HG03108 (cell line): ENCODE measurements around the gene RIMS4.
"Not testable (repeated sequence)": the region's sequence is repeated elsewhere in the genome, so short reads cannot be mapped to it uniquely, and the experiment has no call there.

Source experiments
- ATAC-seq: cut with Tn5 transposase; IDR thresholded peaks from one replicate; pipeline ENCODE4 v1.9.1; 2021; ENCODE audit warnings: moderate library complexity; ENCODE audit not compliant: unreplicated experiment

Gene RIMS4

GRCh38 chr20:44830995-44831394 is 20.6 kb upstream of the RIMS4 start:
- no peak for ATAC-seq

GRCh38 chr20:44830523-44830922 is 20.2 kb upstream of the RIMS4 start:
- ATAC-seq, result no peak

DNA sequence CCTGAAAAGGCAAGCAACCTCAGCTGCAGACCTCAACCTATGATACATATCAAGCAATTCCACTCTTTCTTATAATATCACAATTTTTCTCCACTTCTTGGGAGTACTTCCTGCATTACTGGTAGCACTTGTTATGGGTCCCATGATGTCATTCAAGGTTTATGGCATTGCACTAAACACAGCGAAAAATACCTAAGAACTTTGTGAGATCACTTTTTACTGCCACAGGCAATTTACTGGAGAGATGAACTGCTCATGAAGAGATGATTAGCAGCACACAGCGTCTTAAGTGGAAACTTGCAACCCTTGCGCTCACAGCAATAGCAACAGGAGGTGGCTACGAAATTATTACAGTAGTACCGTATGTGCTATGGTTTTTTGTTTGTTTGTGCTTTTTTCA is 19.3 kb upstream of the RIMS4 start:
- no peak for ATAC-seq

GRCh38 chr20:44828640-44829039 is 18.3 kb upstream of the RIMS4 start:
- no peak for ATAC-seq

DNA sequence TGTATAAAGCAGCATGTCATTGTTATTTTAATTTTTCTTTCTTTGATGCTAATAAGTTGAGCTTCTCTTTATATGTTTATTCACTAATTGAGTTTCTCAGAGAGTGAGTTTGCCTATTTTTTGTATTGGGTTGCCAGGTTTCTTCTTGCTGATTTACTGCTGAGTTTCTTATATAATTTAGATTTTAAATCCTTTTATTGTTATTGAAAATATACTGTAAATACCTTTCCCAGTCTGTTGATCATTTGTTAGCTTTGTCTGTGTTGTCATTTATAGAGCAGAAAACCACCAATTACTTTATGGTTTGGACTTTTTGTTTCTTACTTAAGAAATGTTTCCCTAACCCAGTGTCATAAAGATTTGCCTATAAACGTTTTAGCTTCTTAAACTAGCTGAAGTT is 17.1 kb upstream of the RIMS4 start:
- ATAC-seq, result no peak

- not testable (repeated sequence) for ATAC-seq
These were observed 11.2 kb upstream of the RIMS4 start for GRCh38 chr20:44821576-44821975.

DNA sequence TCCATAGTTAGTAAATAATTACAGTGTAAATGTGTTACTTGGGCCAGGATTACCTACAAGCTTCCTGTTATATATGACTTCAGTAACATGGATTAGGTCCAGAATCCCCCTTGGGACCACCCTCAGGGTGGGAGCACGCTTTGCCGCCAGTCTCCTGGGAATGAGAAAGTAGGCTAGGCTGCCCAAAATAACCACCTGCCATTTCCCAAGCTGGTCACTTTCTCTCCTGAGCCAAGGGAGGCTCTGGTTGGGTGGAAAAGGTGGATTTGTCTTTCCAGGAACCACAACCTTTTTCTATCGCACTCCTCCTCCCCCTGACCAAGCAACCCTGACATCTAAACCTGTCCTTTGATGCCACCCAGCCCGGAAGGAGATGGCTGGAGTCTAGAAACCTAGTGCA is 9.6 kb upstream of the RIMS4 start:
- ATAC-seq, result no peak

DNA sequence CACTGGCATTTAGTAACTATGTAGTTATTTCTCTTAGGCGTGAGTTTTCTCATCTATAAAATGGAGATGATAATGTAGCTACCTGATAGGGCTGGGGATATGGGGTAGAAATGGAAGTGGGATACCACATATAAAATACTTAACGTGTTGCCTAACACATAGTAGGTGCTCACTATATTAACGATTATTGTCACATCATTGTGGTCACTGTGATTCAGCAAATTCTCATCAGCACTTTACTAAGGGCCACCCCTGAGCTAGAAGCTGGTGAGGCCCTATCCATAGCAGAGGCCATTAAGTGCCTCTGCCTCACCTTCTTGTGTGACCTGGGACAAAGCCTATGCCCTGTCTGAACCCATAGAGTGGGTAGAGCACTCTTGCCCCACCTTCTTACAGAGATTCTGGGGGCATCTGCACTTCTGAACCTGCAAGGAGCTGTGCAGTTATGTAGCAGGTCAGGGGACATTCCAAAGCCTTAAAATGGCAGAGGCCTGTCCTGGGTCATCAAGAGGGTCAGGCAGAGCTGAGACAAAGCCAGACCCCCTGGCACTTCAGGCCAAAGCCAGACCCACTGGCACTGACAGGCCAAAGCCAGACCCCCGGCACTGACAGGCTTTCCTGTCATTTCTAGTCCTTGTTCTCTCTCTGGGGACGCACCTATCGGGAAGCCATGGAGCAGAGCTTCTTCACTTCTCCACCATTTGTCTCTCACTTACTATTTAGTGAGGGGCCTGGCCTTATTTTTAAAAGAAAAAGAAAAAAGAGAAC is 7.0 kb upstream of the RIMS4 start:
- no peak for ATAC-seq

GRCh38 chr20:44814937-44815336 is 4.6 kb upstream of the RIMS4 start:
- no peak for ATAC-seq

GRCh38 chr20:44811150-44811685 is 872 bp upstream of the RIMS4 start:
- ATAC-seq, result no peak

- ATAC-seq, result no peak
These were observed 320 bp downstream of the RIMS4 start for GRCh38 chr20:44810061-44810390.

DNA sequence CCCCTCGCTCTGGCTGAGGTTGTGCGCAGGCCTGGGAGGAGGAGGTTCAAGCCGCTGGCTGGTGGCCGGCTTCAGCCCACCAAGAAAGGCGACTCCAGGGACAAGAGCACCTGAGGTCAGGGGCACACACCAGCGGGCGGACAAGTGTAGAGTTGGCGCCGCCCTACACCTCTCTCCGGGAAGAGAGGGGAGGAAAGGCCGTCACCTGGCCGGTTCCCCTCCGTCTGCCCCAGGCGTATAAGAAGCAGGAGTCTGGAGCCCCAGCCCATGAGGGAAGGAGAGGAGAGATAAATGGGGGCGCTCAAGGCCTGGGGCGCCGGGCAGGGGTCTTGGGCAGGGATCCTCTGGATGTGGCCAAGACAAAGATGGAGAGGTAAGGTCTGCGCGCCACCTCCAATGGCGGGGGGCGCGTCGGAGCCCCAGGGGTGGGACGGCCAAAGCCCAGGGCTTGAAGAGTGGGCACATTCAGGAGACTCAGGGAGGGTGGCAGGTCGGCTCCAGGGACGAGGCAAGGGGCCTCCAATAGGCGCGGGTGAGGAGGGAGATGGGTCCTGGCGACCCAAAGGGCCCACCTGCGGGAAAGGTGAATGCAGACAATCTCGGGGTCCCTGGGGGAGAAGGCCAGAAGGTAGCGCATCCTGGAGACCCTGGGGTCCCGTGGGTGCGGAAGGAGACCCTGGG is 826 bp downstream of the RIMS4 start:
- ATAC-seq, result no peak

- ATAC-seq, result no peak
These were observed 2.7 kb downstream of the RIMS4 start for GRCh38 chr20:44807684-44808056.

- no peak for ATAC-seq
These were observed 3.2 kb downstream of the RIMS4 start for GRCh38 chr20:44807051-44807683.

DNA sequence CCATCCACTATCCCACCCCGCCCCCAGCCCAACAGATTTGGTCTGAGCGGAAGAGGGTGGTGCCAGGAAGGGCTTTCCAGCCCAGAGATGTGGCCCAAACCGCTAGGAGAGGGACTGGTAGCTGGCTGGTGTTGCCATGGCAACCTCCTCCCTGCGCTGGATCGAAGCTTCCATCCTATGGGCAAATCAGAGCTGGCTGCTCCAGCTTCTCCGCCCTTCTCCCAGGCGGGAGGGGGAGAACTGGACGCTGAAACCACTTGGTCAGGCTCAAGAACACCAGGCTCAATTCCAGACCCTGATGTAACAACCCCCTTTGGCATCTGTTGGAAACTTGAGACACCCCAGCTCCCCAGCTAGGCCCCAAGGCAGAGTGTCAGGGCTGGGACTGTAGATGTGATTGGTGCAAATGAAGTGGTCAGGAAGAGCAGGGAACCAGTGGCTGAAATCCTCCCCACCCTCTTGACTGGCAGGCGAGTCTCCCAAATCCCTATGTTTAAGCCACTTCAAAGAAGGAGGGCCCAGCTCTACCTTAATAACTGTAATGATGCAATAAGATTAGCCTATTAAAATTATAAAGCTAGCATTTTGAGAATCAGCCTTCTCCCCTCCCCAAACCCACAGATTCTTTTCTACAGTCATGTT is 4.2 kb downstream of the RIMS4 start:
- ATAC-seq, result no peak

- no peak for ATAC-seq
These were observed 4.9 kb downstream of the RIMS4 start for GRCh38 chr20:44805335-44805978.

GRCh38 chr20:44803383-44803941 is 6.9 kb downstream of the RIMS4 start:
- no peak for ATAC-seq

DNA sequence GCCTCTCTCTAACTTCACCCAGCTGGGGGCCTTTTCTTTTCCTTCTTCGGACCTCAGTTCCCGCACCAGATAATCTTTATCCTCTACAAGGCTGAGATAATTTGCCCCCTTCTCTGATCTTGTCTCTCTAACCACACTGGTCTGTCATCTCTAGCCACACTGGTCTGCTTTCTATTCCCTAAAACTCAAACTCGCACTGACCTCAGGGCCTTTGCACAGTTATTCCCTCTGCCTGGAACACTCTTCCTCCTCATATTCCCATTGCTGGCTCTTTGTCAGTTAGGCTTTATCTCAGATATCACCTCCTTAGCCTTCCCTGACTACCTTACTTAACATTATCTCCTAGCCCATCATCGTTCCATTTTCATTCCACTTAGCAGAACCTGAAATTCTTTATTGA is 7.6 kb downstream of the RIMS4 start:
- ATAC-seq, result no peak

DNA sequence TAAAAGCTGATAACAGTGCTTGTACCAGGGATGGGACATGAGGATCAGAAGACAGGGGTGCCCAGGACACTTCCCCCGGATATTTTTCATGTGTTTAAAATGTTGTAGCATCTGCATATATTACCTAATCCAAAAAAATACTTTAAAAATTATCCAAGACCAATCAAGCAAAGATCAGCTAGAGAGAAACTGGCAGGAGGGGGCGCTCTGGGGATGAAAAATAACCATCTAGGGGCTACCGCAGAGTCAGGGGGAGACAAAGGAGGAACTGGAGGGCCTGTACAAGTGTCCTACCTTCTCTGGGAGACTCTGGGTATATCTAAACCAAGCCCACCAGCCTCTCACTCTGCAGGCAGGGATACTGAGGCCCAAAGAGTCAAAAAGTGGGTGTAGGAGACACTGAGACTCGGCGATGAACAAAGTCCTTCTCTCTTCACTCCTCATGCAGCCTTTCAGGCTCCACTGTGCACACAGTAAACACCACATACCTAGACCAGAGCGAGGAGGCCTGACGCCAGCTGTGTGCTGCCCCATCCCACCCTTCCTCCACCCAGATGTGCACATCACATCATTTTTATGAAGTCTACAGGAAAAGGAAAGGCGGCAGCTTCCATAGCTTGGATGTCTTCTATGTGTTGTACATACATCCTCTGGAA is 9.8 kb downstream of the RIMS4 start:
- ATAC-seq, result no peak

DNA sequence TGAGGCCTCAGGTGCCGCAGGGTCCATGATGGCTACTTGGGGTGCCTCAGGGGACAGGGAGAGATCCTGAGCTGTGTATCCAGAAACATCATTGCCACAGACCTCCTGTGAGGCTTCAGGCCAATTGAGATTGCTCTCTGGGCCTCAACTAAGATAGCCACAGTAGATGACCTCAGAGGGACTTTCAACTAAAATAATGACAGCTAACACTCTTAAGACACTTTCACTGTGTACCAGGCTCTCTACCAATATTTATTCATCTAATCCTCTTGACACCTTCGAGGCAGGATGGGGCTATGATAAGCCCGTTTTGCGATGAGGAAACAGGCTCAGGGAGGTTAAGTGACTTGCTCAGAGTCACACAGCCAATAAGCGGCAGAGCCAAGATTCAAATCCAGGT is 10.7 kb downstream of the RIMS4 start:
- no peak for ATAC-seq
